ENCODE results near the gene MAGI1.

Gene MAGI1

DNA sequence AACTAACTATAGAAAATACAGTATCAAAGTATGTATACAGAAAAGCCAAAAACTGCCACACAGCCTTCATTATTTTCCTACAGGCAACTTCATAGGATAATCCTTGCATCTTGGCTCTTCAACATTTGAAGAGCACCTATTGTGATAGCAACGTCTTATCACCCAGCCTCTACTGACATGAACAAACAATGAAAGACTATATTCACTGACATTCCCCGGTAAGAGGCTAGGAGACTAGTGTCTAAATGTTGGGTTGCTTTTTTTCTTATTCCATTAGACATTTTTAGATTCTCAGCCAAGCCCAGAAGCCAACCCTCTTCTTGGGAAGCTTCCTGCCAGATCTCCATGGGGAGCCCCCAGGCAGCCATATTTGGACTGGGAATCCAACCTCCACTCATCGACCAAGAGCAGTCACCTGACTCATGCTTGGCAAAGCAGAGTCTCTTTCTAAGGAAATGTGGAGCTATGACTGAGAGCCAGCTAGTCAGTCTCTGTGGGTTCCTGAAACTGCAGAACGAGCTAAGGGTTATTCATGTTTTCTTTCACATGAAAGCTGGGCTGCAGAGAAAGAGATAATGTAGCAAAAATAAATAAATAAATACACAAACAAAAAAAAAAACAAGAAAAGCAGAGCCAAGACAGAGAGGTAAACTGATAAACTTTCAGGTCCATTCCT lies 227.5 kb downstream of the MAGI1 start:
- in situ Hi-C loops (cut with MboI; ENCODE audit: low sequenced_read_pairs): no loop called here

DNA sequence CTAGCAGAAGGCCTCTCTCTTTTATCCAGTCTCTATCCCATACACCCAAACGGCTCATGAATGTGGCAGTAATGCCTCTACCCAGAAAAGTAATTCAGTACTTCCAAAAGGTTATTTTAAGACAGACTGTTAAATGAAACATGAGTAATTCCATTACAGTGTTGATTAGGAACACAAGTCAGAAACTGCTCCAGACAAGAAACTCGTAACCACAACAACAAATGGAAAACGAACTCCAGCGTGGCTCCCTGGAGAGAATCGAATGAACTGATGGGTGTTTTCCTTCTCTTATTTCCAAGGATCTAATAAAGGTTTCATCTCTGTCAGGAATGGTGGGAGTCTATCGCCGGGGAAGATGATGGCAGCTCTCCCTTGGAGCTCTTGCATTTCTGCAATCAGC lies 228.4 kb downstream of the MAGI1 start:
- in situ Hi-C loops (cut with MboI; ENCODE audit: low sequenced_read_pairs): no loop called here

DNA sequence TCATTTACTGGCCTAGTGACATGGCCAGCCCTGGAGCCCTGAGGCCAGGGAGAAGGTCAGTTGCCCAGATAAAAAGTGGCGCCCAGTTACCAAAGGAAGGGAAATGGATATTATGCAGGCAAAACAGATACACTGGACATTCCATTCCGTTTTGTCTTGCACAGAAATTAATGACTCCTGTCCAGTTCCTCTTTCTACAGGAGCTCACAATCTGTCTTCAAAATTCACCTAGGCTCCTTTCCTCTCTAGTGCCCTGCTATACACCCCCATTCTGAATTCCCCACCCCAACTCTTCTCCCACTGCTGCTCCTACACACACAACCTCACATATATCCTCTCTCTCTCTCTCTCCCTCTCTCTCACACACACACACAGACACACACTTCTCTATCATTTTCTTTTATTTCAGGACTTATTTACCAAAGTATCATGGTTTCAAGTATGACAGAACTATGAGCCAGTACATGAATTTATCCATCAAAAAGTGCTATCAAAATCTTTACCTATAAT lies 229.0 kb downstream of the MAGI1 start:
- in situ Hi-C loops (cut with MboI; ENCODE audit: low sequenced_read_pairs): no loop called here

DNA sequence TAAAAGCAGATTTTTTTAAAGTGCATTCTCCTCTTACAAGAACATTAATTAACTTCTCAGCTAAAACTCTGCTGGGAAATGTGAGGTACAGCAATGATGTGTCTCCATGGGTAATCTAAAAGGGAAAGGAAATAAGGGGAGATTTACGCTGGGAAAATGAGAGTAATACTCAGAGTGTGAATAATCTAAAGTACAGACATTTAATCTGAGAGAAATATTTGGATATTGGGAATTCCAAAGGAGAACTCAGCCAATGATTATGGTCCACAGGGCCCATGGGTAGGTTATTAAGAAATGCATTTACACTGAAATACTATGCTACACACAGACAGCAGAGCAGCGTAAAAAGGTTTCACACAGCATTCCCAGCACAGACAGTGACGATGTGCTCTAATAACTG lies 229.9 kb downstream of the MAGI1 start:
- in situ Hi-C loops (cut with MboI; ENCODE audit: low sequenced_read_pairs): no loop called here

DNA sequence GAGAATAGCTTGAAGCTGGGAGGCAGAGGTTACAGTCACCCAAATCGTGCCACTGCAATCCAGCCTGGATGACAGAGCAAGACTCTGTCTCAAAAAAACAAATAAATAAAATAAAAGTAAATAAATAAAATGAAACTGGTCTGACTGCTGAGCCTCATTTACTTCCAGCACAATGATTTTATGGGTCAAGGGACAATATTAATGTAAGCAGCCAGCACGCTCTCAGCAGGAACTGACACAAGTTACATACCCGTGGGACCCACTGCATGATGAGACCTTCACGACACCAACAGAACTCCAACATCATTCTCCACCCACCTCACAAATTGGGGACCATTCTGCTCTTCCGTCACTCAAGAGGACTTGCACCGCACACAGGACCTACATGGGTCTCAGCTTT lies 230.3 kb downstream of the MAGI1 start:
- in situ Hi-C loops (cut with MboI; ENCODE audit: low sequenced_read_pairs): no loop called here

DNA sequence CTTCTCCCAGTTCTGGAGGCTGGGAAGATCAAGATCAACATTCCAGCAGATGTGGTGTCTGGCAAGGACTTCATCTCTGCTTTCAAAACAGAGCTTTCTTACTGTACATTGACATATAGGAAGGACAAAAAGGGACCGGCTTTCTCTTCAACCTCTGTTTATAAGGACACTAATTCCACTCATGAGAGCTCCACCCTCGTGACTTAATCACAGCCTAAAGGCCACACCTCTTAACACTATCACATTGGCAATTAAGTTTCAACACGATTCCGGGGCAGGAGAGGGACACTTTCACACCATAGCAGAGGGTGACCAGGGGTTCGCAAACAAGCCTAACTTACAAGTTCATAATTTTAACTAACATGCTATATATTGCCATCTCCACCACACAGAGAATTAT lies 231.5 kb downstream of the MAGI1 start:
- in situ Hi-C loops (cut with MboI; ENCODE audit: low sequenced_read_pairs): no loop called here

DNA sequence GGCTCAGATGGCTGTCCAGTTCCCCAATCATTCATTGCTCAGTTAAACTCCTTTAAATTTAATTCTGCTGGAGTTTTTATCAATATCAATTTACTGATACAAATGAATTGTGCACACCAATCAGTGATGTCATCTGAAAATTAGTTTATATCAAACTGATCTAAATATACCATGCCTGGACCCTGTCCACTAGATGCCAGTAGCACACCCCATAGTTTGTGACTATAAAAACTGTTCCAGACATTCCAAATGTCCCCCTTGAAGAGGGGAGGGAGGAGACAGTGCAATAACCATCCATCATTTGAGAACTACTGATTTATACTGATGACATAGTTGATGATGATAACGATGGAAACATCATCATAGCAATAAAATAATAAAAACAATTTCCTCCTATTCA lies 232.1 kb downstream of the MAGI1 start:
- in situ Hi-C loops (cut with MboI; ENCODE audit: low sequenced_read_pairs): no loop called here

DNA sequence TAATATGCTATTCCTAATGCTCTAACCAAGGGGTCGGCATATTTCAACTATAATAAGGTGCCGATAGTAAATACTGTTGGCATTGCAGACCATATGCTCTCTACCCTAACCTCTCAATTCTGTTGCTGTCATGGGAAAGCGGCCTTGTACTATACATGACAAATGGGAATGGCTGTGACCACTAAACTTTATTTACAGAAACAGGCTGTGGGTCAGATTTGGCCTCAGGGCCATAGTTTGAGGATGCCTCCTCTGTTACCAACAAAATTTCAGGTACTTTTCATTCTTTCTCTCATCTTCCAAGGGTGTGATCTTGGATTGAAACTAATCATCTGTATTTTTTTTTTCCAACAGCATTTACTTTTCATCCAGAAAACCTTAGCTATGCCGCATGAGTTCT lies 242.0 kb downstream of the MAGI1 start:
- in situ Hi-C loops (cut with MboI; ENCODE audit: low sequenced_read_pairs): no loop called here

DNA sequence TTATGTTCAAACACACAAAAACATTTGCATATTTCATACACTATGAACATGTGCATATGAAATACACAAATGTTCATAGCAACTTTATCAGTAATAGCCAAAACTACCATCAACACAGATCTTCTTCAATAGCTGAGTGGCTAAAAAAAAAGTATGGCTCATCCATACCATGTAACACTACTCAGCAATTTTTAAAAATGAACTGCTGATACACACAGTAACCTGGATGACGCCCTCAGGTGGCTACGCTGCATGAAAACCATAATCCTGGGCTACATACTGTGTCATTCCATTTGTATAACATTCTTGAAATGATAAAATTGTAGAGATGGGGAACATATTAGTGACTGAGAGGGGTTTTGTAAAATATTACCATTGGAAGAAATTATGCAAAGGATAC lies 243.6 kb downstream of the MAGI1 start:
- in situ Hi-C loops (cut with MboI; ENCODE audit: low sequenced_read_pairs): no loop called here

DNA sequence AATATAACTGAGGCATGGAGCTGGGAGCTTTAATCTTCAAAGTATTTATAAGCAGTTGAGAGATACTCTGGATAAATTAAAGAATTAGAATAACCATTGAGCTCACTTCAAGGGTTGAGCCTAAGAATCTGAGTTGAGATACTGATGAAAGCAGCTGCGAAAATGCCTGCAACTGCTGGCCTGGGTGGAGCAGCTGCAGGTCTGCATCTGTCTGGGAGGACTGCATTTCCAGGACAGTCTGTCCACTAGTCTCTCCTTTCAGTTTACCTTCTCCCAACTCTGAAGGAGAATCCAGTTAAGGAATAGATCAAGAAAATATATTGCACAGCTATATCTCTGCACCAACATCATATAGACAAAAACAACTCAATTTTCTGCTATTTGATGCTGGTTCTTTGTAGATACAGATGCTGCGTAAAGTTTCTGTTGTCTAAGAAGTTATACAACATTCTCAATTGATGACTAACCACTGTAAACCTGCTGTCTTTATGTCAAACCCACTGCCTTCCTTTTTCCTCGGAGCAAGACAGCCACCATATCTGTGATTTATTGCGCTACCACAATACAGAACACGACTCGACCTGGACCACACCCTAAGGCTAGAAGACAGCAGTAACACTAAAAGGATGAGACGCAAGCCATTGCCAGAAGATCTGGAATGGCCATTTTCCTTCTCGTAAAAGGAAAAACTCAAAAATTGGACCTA lies 245.1 kb downstream of the MAGI1 start:
- in situ Hi-C loops (cut with MboI; ENCODE audit: low sequenced_read_pairs): no loop called here

DNA sequence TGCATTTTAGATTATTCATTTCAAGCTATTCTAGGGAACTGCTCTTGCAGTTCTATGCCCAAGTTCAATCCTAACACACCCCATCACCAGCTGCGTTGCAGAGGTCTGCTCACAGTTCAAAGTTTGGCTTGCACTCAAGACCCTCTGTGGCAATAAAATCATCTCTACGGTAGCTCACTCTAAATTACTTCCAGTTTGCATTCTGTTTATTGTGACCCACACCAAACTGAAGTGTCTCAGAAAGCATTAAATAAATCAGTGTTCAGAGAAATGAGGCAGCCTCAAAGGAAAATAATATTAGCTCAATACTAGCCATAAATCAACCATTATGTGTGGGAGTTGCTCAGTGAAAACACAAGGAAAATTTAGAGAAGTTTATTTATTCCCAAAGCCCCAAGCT lies 250.3 kb downstream of the MAGI1 start:
- in situ Hi-C loops (cut with MboI; ENCODE audit: low sequenced_read_pairs): no loop called here

DNA sequence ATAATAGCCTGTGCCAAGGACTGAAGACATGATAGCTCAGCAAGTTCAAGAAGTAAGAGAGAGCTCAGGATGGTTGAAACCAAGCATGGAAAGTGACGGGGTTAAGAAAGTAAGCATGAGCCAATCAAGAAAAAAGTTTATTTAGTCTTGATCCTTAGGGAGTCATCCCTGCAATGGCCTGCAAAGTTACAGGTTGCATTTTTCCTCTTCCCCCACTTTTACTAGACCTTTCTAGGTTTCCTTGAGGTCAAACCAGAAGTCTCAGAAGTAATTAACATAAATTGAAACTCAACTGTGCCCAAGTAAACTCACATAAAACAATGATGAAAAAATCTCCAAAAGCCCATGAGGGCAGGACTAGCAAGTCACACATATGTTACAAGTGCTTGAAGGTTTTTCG lies 250.9 kb downstream of the MAGI1 start:
- in situ Hi-C loops (cut with MboI; ENCODE audit: low sequenced_read_pairs): no loop called here

DNA sequence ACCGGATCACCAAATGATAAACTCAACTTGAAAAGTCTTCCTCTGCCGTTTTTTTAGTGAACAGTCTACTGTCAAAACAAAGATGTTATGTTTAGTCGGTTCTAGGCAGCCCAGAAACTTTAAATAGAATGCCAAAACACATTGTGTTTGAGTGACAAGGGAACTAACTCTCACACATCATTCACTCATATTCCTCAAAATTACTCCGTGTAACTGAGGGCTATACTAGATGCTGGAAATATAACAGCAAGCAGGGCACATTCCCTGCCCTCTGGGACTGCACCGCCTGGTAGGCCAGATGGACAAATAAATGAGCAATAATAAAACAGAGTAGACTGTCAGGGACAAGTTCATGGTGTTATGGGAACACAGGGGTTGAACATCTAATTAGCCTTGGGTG lies 251.4 kb downstream of the MAGI1 start:
- in situ Hi-C loops (cut with MboI; ENCODE audit: low sequenced_read_pairs): no loop called here

DNA sequence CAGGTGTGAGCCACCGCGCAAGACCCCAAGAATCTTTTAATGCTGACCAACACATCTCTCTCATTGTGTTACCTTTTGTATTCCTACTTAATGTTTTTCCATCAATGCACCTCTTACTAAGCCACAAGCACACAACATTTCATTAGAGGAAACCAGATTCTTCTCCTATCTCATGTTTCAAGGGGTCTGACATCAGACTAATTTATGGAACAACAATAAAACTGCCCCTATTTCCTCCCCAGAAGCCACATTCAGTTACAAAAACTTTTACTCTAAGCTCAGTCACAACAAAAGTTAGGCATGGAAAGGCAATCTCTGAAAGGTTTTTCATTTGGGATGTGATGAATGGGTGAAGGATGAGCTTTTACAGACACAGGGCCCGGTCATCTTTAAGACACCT lies 251.8 kb downstream of the MAGI1 start:
- in situ Hi-C loops (cut with MboI; ENCODE audit: low sequenced_read_pairs): no loop called here

DNA sequence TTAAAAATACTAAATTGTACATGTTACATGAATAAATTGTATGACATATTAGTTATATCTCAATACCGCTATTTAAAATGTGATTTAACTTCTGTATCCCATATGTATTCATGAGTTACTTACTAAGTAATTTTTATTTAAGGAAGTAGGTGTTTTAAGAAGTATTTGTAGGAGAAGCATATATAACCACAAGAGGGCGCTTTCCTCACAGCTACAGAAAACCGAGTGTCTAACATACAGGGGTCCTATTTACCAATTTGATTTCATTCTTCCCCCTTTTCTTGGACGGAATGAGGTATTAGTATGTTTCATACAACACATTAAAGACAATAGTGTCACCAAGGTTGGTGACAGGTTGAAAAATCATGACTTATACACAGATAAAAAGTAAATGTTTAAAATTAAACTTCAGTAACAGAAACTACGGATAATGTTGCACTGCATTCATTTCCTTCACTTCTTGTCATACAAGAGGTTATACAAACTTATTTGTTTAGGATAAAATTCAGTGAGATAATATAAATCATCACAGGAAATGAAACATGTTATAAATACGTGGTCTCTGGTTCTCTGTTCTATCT lies 253.6 kb downstream of the MAGI1 start:
- in situ Hi-C loops (cut with MboI; ENCODE audit: low sequenced_read_pairs): no loop called here

DNA sequence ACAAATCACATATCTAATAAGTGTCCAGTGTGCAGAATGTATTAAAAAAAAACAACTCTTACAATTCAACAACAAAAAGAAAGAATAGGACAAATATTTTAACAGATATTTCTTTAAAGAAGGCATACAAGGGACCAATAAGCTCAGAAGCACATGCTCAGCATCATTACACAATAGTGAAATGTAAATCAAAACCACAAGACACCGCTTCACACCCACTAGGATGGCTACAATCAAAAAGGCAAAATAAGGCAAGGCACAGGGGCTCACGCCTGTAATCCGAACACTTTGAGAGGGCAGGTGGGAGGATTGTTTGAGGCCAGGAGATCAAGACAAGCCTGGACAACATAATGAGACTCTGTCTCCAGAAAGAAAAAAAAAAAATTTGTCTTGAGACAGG lies 255.6 kb downstream of the MAGI1 start:
- in situ Hi-C loops (cut with MboI; ENCODE audit: low sequenced_read_pairs): no loop called here

DNA sequence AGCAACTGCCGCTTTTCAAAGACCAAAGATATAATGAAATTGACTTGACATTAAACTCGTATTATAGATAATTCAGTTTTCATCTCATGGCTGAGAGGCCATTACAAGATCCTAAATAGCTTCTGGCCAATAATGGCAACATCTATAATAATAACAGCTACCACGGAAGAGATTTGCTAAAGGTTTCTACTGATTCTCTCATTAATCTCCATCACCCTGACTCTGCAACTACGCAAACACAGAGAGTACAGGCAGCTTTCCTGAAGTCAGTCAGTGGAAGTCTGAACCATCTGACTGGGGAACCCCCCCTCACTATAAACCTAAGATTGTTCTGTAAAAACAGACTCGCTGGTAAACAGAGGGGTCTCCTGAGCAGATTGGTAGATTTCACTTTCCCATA lies 257.1 kb downstream of the MAGI1 start:
- in situ Hi-C loops (cut with MboI; ENCODE audit: low sequenced_read_pairs): no loop called here

DNA sequence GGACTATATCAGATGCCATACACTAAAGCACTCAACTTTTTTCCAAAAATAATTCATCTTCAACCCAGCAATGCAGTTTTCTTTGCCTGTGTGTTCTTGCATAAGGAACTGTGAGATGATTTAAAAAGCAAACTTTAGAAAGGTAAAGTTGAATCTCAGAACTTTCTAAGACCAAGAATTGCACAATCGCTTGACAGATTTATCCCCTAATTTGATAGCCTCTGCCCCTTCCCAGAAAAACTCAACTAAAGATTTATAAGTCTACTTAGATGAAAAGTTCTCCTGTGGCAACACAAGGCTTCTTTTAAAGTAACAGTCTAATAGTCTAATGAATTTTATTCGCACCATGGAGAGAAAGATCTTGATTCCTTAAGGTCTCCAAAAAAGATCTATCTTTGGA lies 259.3 kb downstream of the MAGI1 start:
- in situ Hi-C loops (cut with MboI; ENCODE audit: low sequenced_read_pairs): no loop called here

DNA sequence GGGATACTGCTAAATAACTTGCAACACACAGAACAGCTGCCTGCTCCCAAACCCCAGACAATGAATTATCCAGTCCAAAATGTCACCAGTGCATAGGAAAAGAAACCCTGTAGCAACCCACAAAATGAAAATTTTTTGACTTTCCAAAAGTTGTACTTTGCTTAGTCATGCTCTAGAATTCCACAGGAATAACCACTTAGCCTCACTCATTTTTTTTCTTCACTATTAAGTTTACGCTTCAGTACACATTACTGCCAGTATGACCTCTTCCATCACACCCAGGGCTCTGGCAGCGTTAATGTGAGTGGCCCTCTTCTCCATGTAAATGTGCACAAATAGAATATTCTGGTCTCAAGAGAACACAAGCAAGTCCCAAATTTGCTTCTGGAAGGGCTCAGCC lies 259.8 kb downstream of the MAGI1 start:
- in situ Hi-C loops (cut with MboI; ENCODE audit: low sequenced_read_pairs): no loop called here

DNA sequence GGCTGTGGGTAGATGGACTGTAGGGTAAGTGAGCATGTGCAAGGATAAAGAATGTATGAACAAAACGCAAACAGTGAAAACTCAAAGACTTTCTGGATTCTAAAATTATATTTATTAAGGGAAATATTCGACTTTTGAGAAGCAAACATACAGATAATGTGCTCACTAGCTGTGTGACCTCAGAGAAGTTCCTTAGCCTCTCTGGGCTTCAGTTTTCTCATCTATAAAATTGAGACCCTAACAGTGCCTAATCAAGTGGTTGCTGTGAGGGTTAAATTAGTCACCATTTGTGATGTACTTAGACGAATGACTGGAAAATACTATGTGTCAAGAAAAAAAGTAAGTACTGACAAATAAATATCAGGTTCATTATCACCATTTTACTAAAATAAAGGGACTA lies 261.7 kb downstream of the MAGI1 start:
- in situ Hi-C loops (cut with MboI; ENCODE audit: low sequenced_read_pairs): no loop called here

DNA sequence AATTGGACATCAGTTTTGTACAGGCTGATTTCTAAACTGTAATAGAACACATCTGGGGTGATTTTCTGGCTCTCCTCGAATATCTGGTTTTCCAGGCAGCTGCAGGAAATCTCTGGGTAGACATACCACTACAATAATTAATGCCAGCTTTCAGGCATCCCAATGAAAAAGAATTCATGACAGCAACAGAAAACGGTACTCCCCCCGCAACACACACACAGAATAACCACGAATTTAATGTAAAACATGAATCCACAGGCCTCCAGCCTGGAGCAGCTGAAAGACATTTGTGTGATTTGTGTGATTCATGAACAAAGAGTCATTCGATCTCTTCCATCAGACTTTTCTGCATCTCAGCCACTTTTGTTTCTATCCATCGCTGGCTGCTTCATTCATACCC lies 262.2 kb downstream of the MAGI1 start:
- in situ Hi-C loops (cut with MboI; ENCODE audit: low sequenced_read_pairs): no loop called here

DNA sequence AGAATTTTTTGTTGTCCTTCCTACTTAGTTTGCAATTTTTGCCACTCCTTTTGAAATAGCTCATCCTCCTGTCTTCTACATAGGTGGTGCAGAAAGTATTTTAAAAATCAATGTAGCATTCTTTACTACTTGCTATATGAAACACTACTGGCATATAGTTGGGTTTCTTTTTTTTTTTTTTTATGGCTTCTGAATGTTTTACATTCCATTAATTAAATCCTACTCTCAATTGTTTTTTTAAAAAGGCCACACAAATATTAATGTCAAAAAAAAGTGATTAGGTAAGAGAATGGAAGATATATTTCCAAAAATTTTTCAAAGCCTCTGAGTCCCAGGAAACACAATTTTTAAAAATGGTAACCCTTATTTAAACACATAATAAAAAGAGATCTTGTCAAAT lies 262.6 kb downstream of the MAGI1 start:
- in situ Hi-C loops (cut with MboI; ENCODE audit: low sequenced_read_pairs): no loop called here

All from HL-60/S4 treated with phorbol 12-myristate 13-acetate at 8.2 ng/mL for 4 days and 3 days (cell line).